GM12873 (cell line): ENCODE measurements around the gene ARHGAP31.

ENCODE experiments used
- CTCF ChIP-seq: IDR thresholded peaks from 2 replicates; pipeline ENCODE4 v1.5.1; 2012; ENCODE audit warnings: low read depth, mild to moderate bottlenecking, moderate library complexity, low read length, control low read depth; ENCODE audit not compliant: insufficient read depth; ENCODE audit errors: missing control alignments

The ARHGAP31 gene

GRCh38 chr3:119293871-119294695 lies at the start of gene ARHGAP31:
ARHGAP31 (plus strand) TSS chr3:119294383; CDS start chr3:119294905, 522 bp downstream.
- no peak for TF ChIP-seq CTCF

- no peak for TF ChIP-seq CTCF
Observed at GRCh38 chr3:119245778-119246177, 48.4 kb upstream of the ARHGAP31 start.

GRCh38 chr3:119255214-119255613 lies 39.0 kb upstream of the ARHGAP31 start:
- no peak for TF ChIP-seq CTCF

GRCh38 chr3:119257111-119257510 lies 37.1 kb upstream of the ARHGAP31 start:
- TF ChIP-seq CTCF, result no peak

GRCh38 chr3:119257654-119258410 lies 36.4 kb upstream of the ARHGAP31 start:
- no peak for TF ChIP-seq CTCF

GRCh38 chr3:119258915-119259314 lies 35.3 kb upstream of the ARHGAP31 start:
- no peak for TF ChIP-seq CTCF

GRCh38 chr3:119259821-119260220 lies 34.4 kb upstream of the ARHGAP31 start:
- TF ChIP-seq CTCF, result no peak
